Measurements from ENCODE around the gene UBL7. TPM values are rescaled to one million over a fixed set of nuclear protein-coding genes. Genes with fewer than 3 reads are reported as not detected.

The UBL7 gene
- total and polyA plus RNA-seq, 8 donors: 16.0 to 30.2 (median 19.1) TPM

DNA sequence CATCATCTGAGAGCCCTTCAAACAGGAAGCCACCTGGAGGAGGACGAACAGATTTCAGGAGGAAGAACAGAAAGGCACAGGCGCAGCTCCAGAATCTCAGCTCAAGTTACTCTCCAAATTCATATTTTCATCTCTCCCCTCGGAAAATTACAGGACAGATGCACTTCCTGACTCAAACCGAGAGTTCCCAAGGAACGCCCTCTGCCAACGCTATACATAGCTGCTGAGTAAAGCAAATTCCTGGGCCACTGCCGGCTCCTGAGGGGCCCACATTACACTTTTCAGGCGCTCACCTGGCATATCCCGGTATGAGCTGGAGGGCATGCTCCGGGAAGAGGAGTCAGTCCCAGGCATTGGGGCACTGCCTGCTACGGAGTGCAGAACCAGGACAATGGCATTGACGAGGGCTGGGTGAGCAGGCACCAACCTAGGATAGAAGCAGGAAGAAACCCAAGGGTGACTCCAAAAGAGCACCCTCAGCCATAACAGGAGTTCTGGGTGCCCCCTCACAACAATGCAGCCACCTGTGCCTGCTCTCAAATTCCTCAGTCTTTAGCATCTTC, 11.2 kb downstream of the UBL7 start:
- DNase-seq (no peak), FAIRE-seq (no peak), ATAC-seq (no peak)
- TF ChIP-seq, protein P1, sequence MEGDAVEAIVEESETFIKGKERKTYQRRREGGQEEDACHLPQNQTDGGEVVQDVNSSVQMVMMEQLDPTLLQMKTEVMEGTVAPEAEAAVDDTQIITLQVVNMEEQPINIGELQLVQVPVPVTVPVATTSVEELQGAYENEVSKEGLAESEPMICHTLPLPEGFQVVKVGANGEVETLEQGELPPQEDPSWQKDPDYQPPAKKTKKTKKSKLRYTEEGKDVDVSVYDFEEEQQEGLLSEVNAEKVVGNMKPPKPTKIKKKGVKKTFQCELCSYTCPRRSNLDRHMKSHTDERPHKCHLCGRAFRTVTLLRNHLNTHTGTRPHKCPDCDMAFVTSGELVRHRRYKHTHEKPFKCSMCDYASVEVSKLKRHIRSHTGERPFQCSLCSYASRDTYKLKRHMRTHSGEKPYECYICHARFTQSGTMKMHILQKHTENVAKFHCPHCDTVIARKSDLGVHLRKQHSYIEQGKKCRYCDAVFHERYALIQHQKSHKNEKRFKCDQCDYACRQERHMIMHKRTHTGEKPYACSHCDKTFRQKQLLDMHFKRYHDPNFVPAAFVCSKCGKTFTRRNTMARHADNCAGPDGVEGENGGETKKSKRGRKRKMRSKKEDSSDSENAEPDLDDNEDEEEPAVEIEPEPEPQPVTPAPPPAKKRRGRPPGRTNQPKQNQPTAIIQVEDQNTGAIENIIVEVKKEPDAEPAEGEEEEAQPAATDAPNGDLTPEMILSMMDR (IDR thresholded peaks at IDR 0.05): no peak
- 90 to 94% methylated on average over 12 of the region's 12 CpGs for WGBS, 2 donors
- intact Hi-C loops (cut with DNase I): no loop called here
- Histone ChIP-seq H3K4me3 (no peak overlapping the region), H3K27ac (no peak overlapping the region), H3K27me3 (no peaks in the 10 kb centered on the region), H3K9me3 (no peaks in the 10 kb centered on the region), H3K4me1 (no peaks in the 10 kb centered on the region), H3K36me3 (peaks cover 0 to 56% (median 21%) of the 10 kb centered on the region in 3 donors)

DNA sequence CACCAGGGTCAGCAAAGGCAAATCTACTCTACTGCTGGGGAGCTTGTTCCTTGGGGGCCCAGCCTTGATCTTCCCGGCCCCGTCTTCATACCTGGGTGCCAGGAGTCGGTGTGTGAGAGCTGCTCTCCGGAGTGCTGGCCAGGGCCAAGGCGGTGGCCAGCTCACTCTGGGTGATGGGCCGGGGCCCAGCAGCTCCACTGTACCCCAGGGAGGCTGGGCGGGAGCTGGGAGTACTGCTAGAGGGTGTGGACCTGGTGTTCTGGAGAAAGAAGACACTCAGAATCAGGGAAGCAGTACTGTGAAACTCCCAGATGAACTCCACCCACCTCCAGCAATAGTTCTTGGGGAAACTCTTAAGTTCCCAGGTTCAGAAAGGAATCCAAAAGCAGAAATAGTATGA, 11.9 kb downstream of the UBL7 start:
- Histone ChIP-seq H3K4me1 (no peaks in the 10 kb centered on the region), H3K27me3 (no peaks in the 10 kb centered on the region), H3K4me3 (no peak overlapping the region), H3K27ac (no peak overlapping the region), H3K9me3 (no peaks in the 10 kb centered on the region), H3K36me3 (peaks cover 0 to 56% (median 21%) of the 10 kb centered on the region in 3 donors)
- FAIRE-seq (no peak), ATAC-seq (no peak), DNase-seq (no peak)
- WGBS, 2 donors: 95 to 99% methylated on average over 7 of the region's 7 CpGs
- TF ChIP-seq, protein P1 (IDR thresholded peaks at IDR 0.05): no peak
- intact Hi-C loops (cut with DNase I): no loop called here

DNA sequence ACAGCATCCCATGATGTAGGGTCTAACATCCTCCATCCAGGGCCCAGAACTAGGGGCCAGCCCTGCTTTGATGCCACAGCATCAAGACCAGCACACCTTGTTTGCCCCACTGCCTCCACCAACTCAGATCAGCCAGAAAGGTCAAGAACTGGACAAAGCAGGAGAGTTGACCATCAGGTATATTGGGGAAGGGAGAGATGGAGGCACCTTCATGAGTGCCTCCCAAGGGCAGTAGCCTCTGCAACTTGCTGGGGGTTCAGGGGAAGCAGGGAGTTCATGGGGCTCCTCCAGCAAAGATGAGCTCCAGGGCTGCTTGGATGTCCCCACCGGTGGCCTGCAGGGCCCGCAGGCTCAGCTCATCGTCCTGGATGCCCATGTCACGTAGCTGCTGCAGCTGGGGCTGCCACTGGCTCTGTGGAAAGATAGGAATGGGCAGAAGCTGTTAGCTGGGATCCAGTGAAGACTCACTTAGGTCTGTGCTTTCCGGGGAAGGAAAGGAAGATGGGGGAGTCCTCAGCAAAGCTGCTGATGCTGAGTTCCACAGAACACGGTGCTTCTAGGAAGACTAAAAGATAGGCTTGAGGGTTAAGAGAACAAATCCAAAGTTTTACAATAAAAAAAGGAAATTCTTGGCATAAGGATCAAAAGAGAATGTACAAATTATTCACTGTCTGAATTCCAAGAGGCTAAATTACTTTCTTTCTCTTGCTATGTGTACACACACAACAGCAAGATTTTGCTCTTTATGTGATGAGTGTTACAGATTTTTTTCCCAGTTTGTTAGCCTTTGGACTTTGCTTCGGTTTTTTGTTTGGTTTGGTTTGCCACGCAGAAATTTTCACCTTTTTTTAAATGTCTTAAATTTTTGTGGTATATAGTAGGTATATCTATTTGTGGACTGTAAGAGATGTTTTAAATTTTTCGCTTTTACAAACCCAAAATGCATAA, 14.9 kb downstream of the UBL7 start:
- H3K27ac ChIP-seq: no peak overlapping the region
- DNase-seq (no peak), FAIRE-seq (no peak), ATAC-seq (no peak)
- no peaks in the 10 kb centered on the region for H3K9me3 ChIP-seq
- H3K36me3 ChIP-seq: peaks cover 0 to 51% (median 21%) of the 10 kb centered on the region in 3 donors
- TF ChIP-seq, protein P1 (IDR thresholded peaks at IDR 0.05): no peak
- H3K4me3 ChIP-seq: no peak overlapping the region
- intact Hi-C loops (cut with DNase I): no loop called here
- H3K27me3 ChIP-seq: no peaks in the 10 kb centered on the region
- WGBS, 2 donors: 86 to 90% methylated on average over 9 of the region's 9 CpGs
- no peaks in the 10 kb centered on the region for H3K4me1 ChIP-seq

DNA sequence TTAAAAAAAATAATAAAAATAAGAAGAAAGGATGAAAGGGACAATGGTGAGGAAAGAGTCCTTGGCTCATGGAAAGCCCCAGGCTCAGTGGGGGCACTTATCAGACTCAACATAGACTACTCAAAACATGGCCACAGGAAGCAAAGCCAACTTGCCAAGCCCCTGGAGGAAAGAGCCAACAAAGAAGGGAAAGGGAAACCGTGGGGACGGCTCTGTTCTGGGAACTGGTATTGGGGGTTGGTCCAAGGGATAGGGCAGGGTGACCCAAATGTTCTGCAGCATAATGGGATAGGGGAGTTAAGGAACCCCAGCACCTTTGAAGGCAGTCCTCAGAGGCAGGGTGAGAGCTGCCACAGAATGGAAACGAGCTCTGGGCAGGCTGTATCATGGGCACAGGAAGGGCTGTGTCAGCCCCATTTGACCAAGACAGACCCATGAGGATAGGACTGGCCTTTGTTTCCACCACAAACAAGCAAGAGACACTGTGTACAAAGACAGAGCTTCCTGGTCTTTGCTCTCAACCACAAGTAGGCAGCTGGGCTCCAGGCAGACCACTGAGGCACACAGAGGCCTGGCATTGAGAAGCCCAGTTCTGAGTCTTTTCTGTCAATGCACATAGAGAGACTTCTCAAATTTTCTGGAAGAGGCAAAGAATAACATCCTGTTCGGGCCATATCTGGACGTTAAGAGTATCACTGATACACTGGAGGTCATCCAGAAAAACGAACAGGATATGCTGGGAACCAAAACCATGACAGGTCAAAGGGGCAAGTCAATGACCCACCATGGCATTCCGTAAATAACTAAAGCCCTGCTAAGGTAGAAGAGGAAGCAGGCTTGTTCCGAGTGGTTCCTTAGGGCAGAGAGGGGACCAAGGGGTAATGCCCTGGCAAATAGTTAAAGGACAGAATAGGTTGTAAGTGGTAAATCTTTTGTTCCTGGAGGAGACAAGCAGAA, 16.6 kb downstream of the UBL7 start:
- peaks cover 0 to 38% (median 19%) of the 10 kb centered on the region in 3 donors for H3K36me3 ChIP-seq
- intact Hi-C loops (cut with DNase I): no loop called here
- TF ChIP-seq, protein P1 (IDR thresholded peaks at IDR 0.05): no peak
- H3K27ac ChIP-seq: no peak overlapping the region
- H3K4me1 ChIP-seq: no peaks in the 10 kb centered on the region
- no peak for ATAC-seq
- 67 to 68% methylated on average over 8 of the region's 8 CpGs for WGBS, 2 donors
- FAIRE-seq: no peak
- no peak for DNase-seq
- H3K4me3 ChIP-seq: no peak overlapping the region
- no peaks in the 10 kb centered on the region for H3K9me3 ChIP-seq
- H3K27me3 ChIP-seq: no peaks in the 10 kb centered on the region
